ENCODE data around the gene GPR37. TPM values are rescaled to one million over a fixed set of nuclear protein-coding genes. Genes with fewer than 3 reads are reported as not detected.

GPR37 gene
- polyA plus RNA-seq, 1 of the 3 experiments (the other 2 are of a cell fraction) = 0.03 TPM

GRCh38 chr7:124779620-124780019, 14.0 kb upstream of the GPR37 start:
- CTCF ChIA-PET = interaction anchor here (1.1 kb wide), 1 partner anchor 14 kb away, joined by 3 read pairs; the partner anchor contains the start of gene GPR37
- H3F3A ChIP-seq (replicated peaks; ENCODE audit: insufficient read depth) = no peaks in the 10 kb centered on the region
- POLR2A ChIA-PET = interaction anchor here (0.6 kb wide), 1 partner anchor 1245 kb away, joined by 3 read pairs; the partner anchor contains the start of gene IQUB

More at GRCh38 chr7:124779620-124780019, 14.0 kb upstream of the GPR37 start:
- no peak for DNase-seq
- no peak overlapping the region for H3K9ac ChIP-seq
- H2AFZ ChIP-seq (ENCODE audit: low read depth) = no peak overlapping the region
- H3K4me3 ChIP-seq (ENCODE audit: low read depth in 2 of 2, low read length in 1 of 2) = no peak overlapping the region
- H3K27me3 ChIP-seq (ENCODE audit: insufficient read depth) = no peaks in the 10 kb centered on the region
- H3K27ac ChIP-seq (ENCODE audit: low read depth in 2 of 2, low read length in 1 of 2) = no peak overlapping the region
- TF ChIP-seq RFX5 (IDR thresholded peaks at IDR 0.05; ENCODE audit: low read length) = no peak
- TF ChIP-seq PBX3 (IDR thresholded peaks at IDR 0.05) = no peak
- no peak for TF ChIP-seq USF1 (IDR thresholded peaks at IDR 0.05; ENCODE audit: borderline replicate concordance, low read depth)
- TF ChIP-seq, protein P1, sequence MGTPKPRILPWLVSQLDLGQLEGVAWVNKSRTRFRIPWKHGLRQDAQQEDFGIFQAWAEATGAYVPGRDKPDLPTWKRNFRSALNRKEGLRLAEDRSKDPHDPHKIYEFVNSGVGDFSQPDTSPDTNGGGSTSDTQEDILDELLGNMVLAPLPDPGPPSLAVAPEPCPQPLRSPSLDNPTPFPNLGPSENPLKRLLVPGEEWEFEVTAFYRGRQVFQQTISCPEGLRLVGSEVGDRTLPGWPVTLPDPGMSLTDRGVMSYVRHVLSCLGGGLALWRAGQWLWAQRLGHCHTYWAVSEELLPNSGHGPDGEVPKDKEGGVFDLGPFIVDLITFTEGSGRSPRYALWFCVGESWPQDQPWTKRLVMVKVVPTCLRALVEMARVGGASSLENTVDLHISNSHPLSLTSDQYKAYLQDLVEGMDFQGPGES (IDR thresholded peaks at IDR 0.05; ENCODE audit: low read depth, low read length) = no peak
- no peak for TF ChIP-seq ZBTB33 (IDR thresholded peaks at IDR 0.05; ENCODE audit: borderline replicate concordance, low read depth)
- TF ChIP-seq SMC3 (IDR thresholded peaks at IDR 0.05; ENCODE audit: low read depth, low read length) = no peak
- no peak for TF ChIP-seq GATA2 (CRISPR knock-in tag; IDR thresholded peaks at IDR 0.05)
- no peak for TF ChIP-seq FOSL2 (IDR thresholded peaks at IDR 0.05; ENCODE audit: borderline replicate concordance, low read depth)
- TF ChIP-seq TCF12 (IDR thresholded peaks at IDR 0.05) = no peak
- no peak for TF ChIP-seq TAF1 (IDR thresholded peaks at IDR 0.05; ENCODE audit: borderline replicate concordance, low read depth, low read length)
- no peak for TF ChIP-seq TEAD4 (IDR thresholded peaks at IDR 0.05; ENCODE audit: borderline replicate concordance, insufficient read depth)
- no peak for TF ChIP-seq MXI1 (IDR thresholded peaks at IDR 0.05; ENCODE audit: low read depth, low read length)
- TF ChIP-seq, protein P2, sequence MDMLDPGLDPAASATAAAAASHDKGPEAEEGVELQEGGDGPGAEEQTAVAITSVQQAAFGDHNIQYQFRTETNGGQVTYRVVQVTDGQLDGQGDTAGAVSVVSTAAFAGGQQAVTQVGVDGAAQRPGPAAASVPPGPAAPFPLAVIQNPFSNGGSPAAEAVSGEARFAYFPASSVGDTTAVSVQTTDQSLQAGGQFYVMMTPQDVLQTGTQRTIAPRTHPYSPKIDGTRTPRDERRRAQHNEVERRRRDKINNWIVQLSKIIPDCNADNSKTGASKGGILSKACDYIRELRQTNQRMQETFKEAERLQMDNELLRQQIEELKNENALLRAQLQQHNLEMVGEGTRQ (IDR thresholded peaks at IDR 0.05; ENCODE audit: borderline replicate concordance, low read depth, low read length) = no peak
- no peak for TF ChIP-seq EP300 (IDR thresholded peaks at IDR 0.05; ENCODE audit: borderline replicate concordance in 1 of 2, low read depth in 1 of 2, low read length in 1 of 2)
- no peak for TF ChIP-seq RAD21 (IDR thresholded peaks at IDR 0.05; ENCODE audit: low read length)
- TF ChIP-seq NRF1 (IDR thresholded peaks at IDR 0.05; ENCODE audit: low read depth, low read length) = no peak
- TF ChIP-seq RCOR1 (IDR thresholded peaks at IDR 0.05; ENCODE audit: low read length) = no peak
- no peaks in the 10 kb centered on the region for H4K20me1 ChIP-seq (ENCODE audit: insufficient read depth)
- H3K9me3 ChIP-seq = no peaks in the 10 kb centered on the region
- no peaks in the 10 kb centered on the region for H3K36me3 ChIP-seq (replicated peaks in 1 of 2; ENCODE audit: control insufficient read depth in 1 of 2, insufficient read depth in 2 of 2, low read length in 1 of 2)
- no peaks in the 10 kb centered on the region for H3K4me1 ChIP-seq (ENCODE audit: control insufficient read depth in 1 of 2, insufficient read depth in 2 of 2, low read depth in 1 of 2, low read length in 1 of 2)
- no peak overlapping the region for H3K4me2 ChIP-seq
- no peaks in the 10 kb centered on the region for H3K79me2 ChIP-seq (ENCODE audit: insufficient read depth)
- no peaks in the 10 kb centered on the region for H3K9me2 ChIP-seq

All from SK-N-SH (cell line).